Mucosa of rectum (tissue), 2 donors: ENCODE measurements around the gene PLEKHA5.

Experiments used
- H3K27ac ChIP-seq, 2 donors: one replicate each; pipeline ENCODE4 v1.7.0; 2013; ENCODE audit warnings: inconsistent platforms in 2 of 2, low read depth in 2 of 2, low read length in 2 of 2
- H3K27me3 ChIP-seq, 2 donors: one replicate each; pipeline ENCODE4 v1.7.0; 2013; ENCODE audit warnings: low read length in 2 of 2; ENCODE audit not compliant: control insufficient read depth in 2 of 2, insufficient read depth in 2 of 2
- H3K36me3 ChIP-seq, 2 donors: one replicate each; pipeline ENCODE4 v1.7.0; 2013; ENCODE audit warnings: low read length in 2 of 2; ENCODE audit not compliant: control insufficient read depth in 2 of 2, insufficient read depth in 2 of 2
- H3K4me1 ChIP-seq, 2 donors: one replicate each; pipeline ENCODE4 v1.7.0; 2013; ENCODE audit warnings: low read length in 2 of 2, mild to moderate bottlenecking in 1 of 2; ENCODE audit not compliant: control insufficient read depth in 2 of 2, insufficient read depth in 2 of 2
- H3K4me3 ChIP-seq, 2 donors: one replicate each; pipeline ENCODE4 v1.7.0; 2013; ENCODE audit warnings: low read length in 2 of 2
- H3K9ac ChIP-seq, 2 donors: one replicate each; pipeline ENCODE4 v1.7.0; 2013; ENCODE audit warnings: low read length in 2 of 2, low read depth in 1 of 2, mild to moderate bottlenecking in 1 of 2
- H3K9me3 ChIP-seq, 2 donors: one replicate each; pipeline ENCODE4 v1.7.0; 2013; ENCODE audit warnings: low read length in 2 of 2; ENCODE audit not compliant: control insufficient read depth in 2 of 2
- donor health status: healthy.
- donor health status: Normal muscosa, but diverticular disease.

PLEKHA5 gene

GRCh38 chr12:19095756-19096480 is 33.6 kb upstream of the PLEKHA5 start:
- no peaks in the 10 kb centered on the region for H3K9me3 ChIP-seq
- H3K36me3 ChIP-seq: no peaks in the 10 kb centered on the region
- H3K27me3 ChIP-seq: no peaks in the 10 kb centered on the region
- H3K9ac ChIP-seq: no peak overlapping the region
- H3K4me3 ChIP-seq: peak overlapping the region in 1 of 2 donors; percentile 23
- no peak overlapping the region for H3K27ac ChIP-seq
- H3K4me1 ChIP-seq: peaks cover 0 to 6% of the 10 kb centered on the region in 2 donors

GRCh38 chr12:19105463-19105862 is 24.1 kb upstream of the PLEKHA5 start:
- no peaks in the 10 kb centered on the region for H3K4me1 ChIP-seq
- no peak overlapping the region for H3K4me3 ChIP-seq
- H3K9ac ChIP-seq: no peak overlapping the region
- H3K27ac ChIP-seq: no peak overlapping the region
- H3K9me3 ChIP-seq: no peaks in the 10 kb centered on the region
- no peaks in the 10 kb centered on the region for H3K36me3 ChIP-seq
- no peaks in the 10 kb centered on the region for H3K27me3 ChIP-seq

GRCh38 chr12:19107750-19108149 is 21.8 kb upstream of the PLEKHA5 start:
- no peaks in the 10 kb centered on the region for H3K27me3 ChIP-seq
- H3K36me3 ChIP-seq: no peaks in the 10 kb centered on the region

GRCh38 chr12:19110221-19110940 is 19.2 kb upstream of the PLEKHA5 start:
- H3K4me1 ChIP-seq: no peaks in the 10 kb centered on the region
- no peaks in the 10 kb centered on the region for H3K9me3 ChIP-seq
- H3K4me3 ChIP-seq: no peak overlapping the region
- no peak overlapping the region for H3K9ac ChIP-seq
- H3K27ac ChIP-seq: no peak overlapping the region
- no peaks in the 10 kb centered on the region for H3K36me3 ChIP-seq
- H3K27me3 ChIP-seq: no peaks in the 10 kb centered on the region

More at GRCh38 chr12:19107750-19108149, 21.8 kb upstream of the PLEKHA5 start:
- Histone ChIP-seq H3K9me3 (no peaks in the 10 kb centered on the region), H3K4me3 (no peak overlapping the region), H3K9ac (no peak overlapping the region), H3K4me1 (no peaks in the 10 kb centered on the region), H3K27ac (no peak overlapping the region)

GRCh38 chr12:19113464-19113863 is 16.1 kb upstream of the PLEKHA5 start:
- H3K4me3 ChIP-seq: no peak overlapping the region
- H3K4me1 ChIP-seq: no peaks in the 10 kb centered on the region
- H3K36me3 ChIP-seq: no peaks in the 10 kb centered on the region
- no peaks in the 10 kb centered on the region for H3K27me3 ChIP-seq
- no peak overlapping the region for H3K9ac ChIP-seq
- H3K27ac ChIP-seq: no peak overlapping the region
- H3K9me3 ChIP-seq: no peaks in the 10 kb centered on the region

- H3K4me1 ChIP-seq: no peaks in the 10 kb centered on the region
- no peak overlapping the region for H3K27ac ChIP-seq
- H3K36me3 ChIP-seq: no peaks in the 10 kb centered on the region
- H3K27me3 ChIP-seq: no peaks in the 10 kb centered on the region
- H3K9me3 ChIP-seq: no peaks in the 10 kb centered on the region
- no peak overlapping the region for H3K4me3 ChIP-seq
- no peak overlapping the region for H3K9ac ChIP-seq
Observed at GRCh38 chr12:19115285-19115684, 14.2 kb upstream of the PLEKHA5 start.

- no peak overlapping the region for H3K9ac ChIP-seq
- H3K36me3 ChIP-seq: no peaks in the 10 kb centered on the region
- H3K27me3 ChIP-seq: no peaks in the 10 kb centered on the region
- H3K9me3 ChIP-seq: no peaks in the 10 kb centered on the region
- H3K27ac ChIP-seq: no peak overlapping the region
- no peak overlapping the region for H3K4me3 ChIP-seq
- no peaks in the 10 kb centered on the region for H3K4me1 ChIP-seq
Observed at GRCh38 chr12:19119440-19119839, 10.1 kb upstream of the PLEKHA5 start.

GRCh38 chr12:19120795-19121194 is 8.7 kb upstream of the PLEKHA5 start:
- no peaks in the 10 kb centered on the region for H3K9me3 ChIP-seq
- H3K27ac ChIP-seq: no peak overlapping the region
- no peak overlapping the region for H3K9ac ChIP-seq
- H3K27me3 ChIP-seq: no peaks in the 10 kb centered on the region
- no peaks in the 10 kb centered on the region for H3K4me1 ChIP-seq
- no peak overlapping the region for H3K4me3 ChIP-seq
- no peaks in the 10 kb centered on the region for H3K36me3 ChIP-seq

- H3K27ac ChIP-seq: no peak overlapping the region
- H3K9me3 ChIP-seq: no peaks in the 10 kb centered on the region
- no peaks in the 10 kb centered on the region for H3K36me3 ChIP-seq
Observed at GRCh38 chr12:19121449-19122018, 8.0 kb upstream of the PLEKHA5 start.

GRCh38 chr12:19125325-19125724 is 4.2 kb upstream of the PLEKHA5 start:
- Histone ChIP-seq H3K4me1 (no peaks in the 10 kb centered on the region), H3K4me3 (no peak overlapping the region), H3K27ac (no peak overlapping the region), H3K36me3 (no peaks in the 10 kb centered on the region), H3K9me3 (no peaks in the 10 kb centered on the region), H3K27me3 (no peaks in the 10 kb centered on the region), H3K9ac (no peak overlapping the region)

More at GRCh38 chr12:19121449-19122018, 8.0 kb upstream of the PLEKHA5 start:
- Histone ChIP-seq H3K4me1 (no peaks in the 10 kb centered on the region), H3K27me3 (no peaks in the 10 kb centered on the region), H3K4me3 (no peak overlapping the region), H3K9ac (no peak overlapping the region)
